Activated T-helper 17 cell treated with anti-CD3 and anti-CD28 coated beads, Interleukin-2, amount 50 U/mL, for 72 hours (primary cell): Measurements from ENCODE around the gene FMO3. TPM values are rescaled to one million over a fixed set of nuclear protein-coding genes. Genes with fewer than 3 reads are reported as not detected.

Experiments used
- ATAC-seq: fragments of 150-1000 bp; cut with Tn5 transposase; replicated peaks from 2 replicates; pipeline ENCODE4 v1.10.0; 2021; ENCODE audit warnings: mild to moderate bottlenecking, moderate library complexity
- H3K27ac Mint-ChIP-seq: one replicate; pipeline ENCODE4 v1.8.0; 2022; ENCODE audit warnings: mixed read lengths
- H3K27me3 Mint-ChIP-seq: one replicate; pipeline ENCODE4 v1.8.0; 2022; ENCODE audit warnings: mixed read lengths
- H3K36me3 Mint-ChIP-seq: one replicate; pipeline ENCODE4 v1.8.0; 2022; ENCODE audit warnings: low read depth, mild to moderate bottlenecking, mixed read lengths
- H3K4me1 Mint-ChIP-seq: one replicate; pipeline ENCODE4 v1.8.0; 2022; ENCODE audit warnings: mixed read lengths
- H3K4me3 Mint-ChIP-seq: one replicate; pipeline ENCODE4 v1.8.0; 2022; ENCODE audit warnings: mild to moderate bottlenecking, mixed read lengths
- H3K9me3 Mint-ChIP-seq: one replicate; pipeline ENCODE4 v1.8.0; 2022; ENCODE audit warnings: mixed read lengths
- total RNA-seq, 2 donors: library from RNA; stranded (reverse); gene quantifications; one replicate each; pipeline ENCODE4 v1.2.3, GENCODE V29; 2022

The FMO3 gene
- total RNA-seq, 2 donors from 2014 or later, result not detected

GRCh38 chr1:171159148-171159547 lies 68.4 kb downstream of the FMO3 start:
- H3K27ac Mint-ChIP-seq, result no peak overlapping the region
- no peak for ATAC-seq
- no peaks in the 10 kb centered on the region for H3K9me3 Mint-ChIP-seq
- peaks cover 6% of the 10 kb centered on the region for H3K27me3 Mint-ChIP-seq
- H3K4me1 Mint-ChIP-seq, result no peaks in the 10 kb centered on the region
- H3K36me3 Mint-ChIP-seq, result no peaks in the 10 kb centered on the region
- H3K4me3 Mint-ChIP-seq, result no peak overlapping the region

- no peak for ATAC-seq
- H3K4me1 Mint-ChIP-seq, result no peaks in the 10 kb centered on the region
- peaks cover 6% of the 10 kb centered on the region for H3K27me3 Mint-ChIP-seq
Measured at GRCh38 chr1:171160211-171160610, 69.5 kb downstream of the FMO3 start.

GRCh38 chr1:171160639-171161354 lies 70.1 kb downstream of the FMO3 start:
- H3K27me3 Mint-ChIP-seq, result peaks cover 6% of the 10 kb centered on the region
- no peaks in the 10 kb centered on the region for H3K9me3 Mint-ChIP-seq
- ATAC-seq, result no peak
- no peaks in the 10 kb centered on the region for H3K4me1 Mint-ChIP-seq
- H3K36me3 Mint-ChIP-seq, result no peaks in the 10 kb centered on the region
- H3K4me3 Mint-ChIP-seq, result no peak overlapping the region
- H3K27ac Mint-ChIP-seq, result no peak overlapping the region

More at GRCh38 chr1:171160211-171160610, 69.5 kb downstream of the FMO3 start:
- Mint-ChIP-seq H3K4me3 (no peak overlapping the region), H3K9me3 (no peaks in the 10 kb centered on the region), H3K27ac (no peak overlapping the region), H3K36me3 (no peaks in the 10 kb centered on the region)

GRCh38 chr1:171161431-171161830 lies 70.7 kb downstream of the FMO3 start:
- Mint-ChIP-seq H3K36me3 (no peaks in the 10 kb centered on the region), H3K27ac (no peak overlapping the region), H3K9me3 (no peaks in the 10 kb centered on the region), H3K4me1 (no peaks in the 10 kb centered on the region), H3K4me3 (no peak overlapping the region), H3K27me3 (peaks cover 6% of the 10 kb centered on the region)
- ATAC-seq, result no peak

- H3K27me3 Mint-ChIP-seq, result peaks cover 23% of the 10 kb centered on the region
- ATAC-seq, result no peak
- no peaks in the 10 kb centered on the region for H3K36me3 Mint-ChIP-seq
- H3K9me3 Mint-ChIP-seq, result peaks cover 3% of the 10 kb centered on the region
- no peaks in the 10 kb centered on the region for H3K4me1 Mint-ChIP-seq
- H3K27ac Mint-ChIP-seq, result no peak overlapping the region
- no peak overlapping the region for H3K4me3 Mint-ChIP-seq
Measured at GRCh38 chr1:171166361-171166760, 75.7 kb downstream of the FMO3 start.

Other genes with a start within 250 kb of the FMO3 start
- not detected for gene MROH9, start 155.4 kb upstream of the FMO3 start, total RNA-seq
- not detected for gene FMO2, start 94.4 kb downstream of the FMO3 start, total RNA-seq
- gene FMO1, start 157.6 kb downstream of the FMO3 start, total RNA-seq, result not detected
- 1 to 10 TPM; 2.0 to 2.7 TPM for gene FMO4, start 223.3 kb downstream of the FMO3 start, total RNA-seq